HG03095 (cell line): ENCODE measurements around the gene ORAI2.

Experiments used
- ATAC-seq: cut with Tn5 transposase; IDR thresholded peaks from one replicate; pipeline ENCODE4 v1.9.1; 2021; ENCODE audit warnings: moderate library complexity; ENCODE audit not compliant: unreplicated experiment

The ORAI2 gene

DNA sequence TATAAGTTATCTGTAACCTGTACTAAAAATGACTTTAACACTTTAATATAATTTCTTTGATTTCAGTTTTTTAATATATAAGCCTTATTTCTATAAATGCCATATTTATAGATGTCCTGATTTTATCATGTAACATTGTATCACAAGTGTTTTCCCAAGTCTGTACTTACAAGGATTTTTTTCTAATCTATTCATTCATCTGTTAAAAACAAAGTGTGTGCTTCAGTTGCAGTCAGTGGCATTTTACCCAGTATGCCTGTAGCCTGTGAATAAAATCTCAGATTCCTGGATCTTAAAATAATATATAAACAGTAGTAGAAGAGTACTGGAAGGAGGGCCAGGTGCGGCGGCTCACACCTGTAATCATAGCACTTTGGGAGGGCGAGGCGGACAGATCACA, 19.8 kb upstream of the ORAI2 start:
- no peak for ATAC-seq

DNA sequence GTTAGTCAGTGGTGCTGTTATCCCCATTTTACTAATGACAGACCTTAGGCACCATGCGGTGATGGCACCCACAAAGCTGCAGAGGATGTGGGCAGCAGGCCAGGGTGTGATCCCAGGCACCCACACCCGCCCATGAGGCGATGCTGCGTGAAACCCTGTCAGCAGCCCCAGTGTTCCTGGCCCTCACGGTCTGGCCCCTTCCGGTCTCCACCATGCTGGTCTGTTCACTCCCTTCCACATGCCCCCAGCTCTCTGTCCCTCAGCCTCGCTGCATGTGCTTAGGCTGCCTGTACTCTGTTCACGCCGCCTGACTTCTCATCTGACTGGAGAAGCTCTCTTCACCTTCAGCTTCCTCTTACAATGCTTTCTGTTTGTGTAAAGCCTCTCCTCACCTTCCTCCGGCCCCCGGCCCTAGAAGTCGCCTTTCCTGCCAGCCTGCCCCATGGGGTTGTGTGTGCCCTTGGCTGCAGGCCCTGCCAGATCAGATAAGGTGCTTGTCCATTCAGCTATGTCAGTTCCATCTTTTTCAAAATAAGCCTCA, 17.6 kb upstream of the ORAI2 start:
- ATAC-seq, result no peak

DNA sequence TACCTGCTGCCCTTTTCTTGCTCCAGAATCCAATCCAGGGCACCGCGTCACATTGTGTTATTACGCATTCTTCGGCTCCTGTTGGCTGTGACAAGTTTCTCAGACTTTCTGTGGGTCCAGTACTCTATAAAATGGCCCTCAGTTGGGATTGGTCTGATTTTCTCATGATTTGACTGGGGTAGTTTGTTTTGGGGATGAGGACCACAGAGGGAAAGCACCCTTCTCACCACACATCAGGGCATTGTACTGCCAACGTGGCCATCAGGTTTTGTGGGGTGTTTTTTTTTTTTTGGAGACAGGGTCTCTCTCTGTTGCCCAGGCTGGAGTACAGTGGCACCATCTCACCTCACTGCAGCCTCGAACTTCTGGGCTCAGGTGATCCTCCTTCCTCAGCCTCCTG, 17.0 kb upstream of the ORAI2 start:
- ATAC-seq, result no peak

DNA sequence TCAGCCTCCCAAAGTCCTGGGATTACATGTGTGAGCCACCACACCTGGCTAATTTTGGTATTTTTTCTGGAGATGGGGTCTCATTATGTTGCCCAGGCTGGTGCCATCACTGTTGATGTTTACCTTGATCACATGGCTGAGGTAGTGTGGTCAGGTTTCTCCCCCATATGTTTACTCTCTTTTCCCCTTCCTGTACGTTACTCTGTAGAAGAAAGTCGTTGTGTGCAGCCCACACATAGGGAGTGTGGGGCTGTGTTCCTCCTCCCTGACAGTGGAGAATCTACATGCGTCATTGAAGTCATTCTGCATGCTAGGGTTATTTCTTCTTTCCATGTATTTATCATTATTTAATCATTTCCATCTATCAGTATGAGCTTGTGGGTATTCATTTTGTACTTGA, 16.3 kb upstream of the ORAI2 start:
- no peak for ATAC-seq

DNA sequence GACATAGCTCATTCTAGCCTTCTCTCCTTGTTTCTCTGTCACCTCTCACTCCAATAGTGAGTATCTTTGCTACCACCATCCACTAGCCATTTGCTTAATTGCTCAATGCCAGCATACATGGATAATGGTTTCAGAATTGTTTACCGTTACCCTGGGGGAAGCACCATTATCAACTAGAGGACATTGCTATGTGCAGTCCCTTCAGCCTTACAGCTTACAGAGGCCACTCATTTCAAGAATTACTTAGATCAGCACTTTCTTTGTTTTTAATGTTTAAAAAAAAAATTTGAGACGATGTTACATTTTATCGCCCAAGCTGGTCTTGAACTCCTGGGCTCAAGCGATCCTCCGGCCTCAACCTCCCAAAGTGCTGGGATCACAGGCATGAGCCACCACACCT, 14.8 kb upstream of the ORAI2 start:
- no peak for ATAC-seq

DNA sequence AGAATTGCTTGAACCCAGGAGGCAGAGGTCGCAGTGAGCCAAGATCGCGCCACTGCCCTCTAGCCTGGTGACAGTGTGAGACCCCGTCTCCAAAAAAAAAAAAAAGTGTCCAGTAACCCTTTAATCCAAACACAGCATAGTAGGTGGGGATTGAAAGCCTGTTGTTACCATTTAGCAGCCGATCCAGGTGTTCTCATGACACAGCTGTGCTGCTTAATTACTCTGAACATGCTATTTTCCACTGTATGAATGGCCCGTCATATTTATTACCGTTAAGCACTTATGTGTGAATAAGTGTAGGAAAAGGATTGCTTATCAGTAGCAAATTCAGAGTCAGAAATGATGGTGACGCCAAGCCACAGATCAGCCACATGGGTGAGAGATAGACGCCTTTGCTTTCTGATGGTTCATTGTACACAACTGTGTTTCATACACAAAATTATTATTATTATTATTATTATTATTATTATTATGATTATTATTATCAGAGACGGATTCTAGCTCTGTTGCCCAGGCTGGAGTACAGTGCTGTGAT, 11.6 kb upstream of the ORAI2 start:
- ATAC-seq, result no peak

DNA sequence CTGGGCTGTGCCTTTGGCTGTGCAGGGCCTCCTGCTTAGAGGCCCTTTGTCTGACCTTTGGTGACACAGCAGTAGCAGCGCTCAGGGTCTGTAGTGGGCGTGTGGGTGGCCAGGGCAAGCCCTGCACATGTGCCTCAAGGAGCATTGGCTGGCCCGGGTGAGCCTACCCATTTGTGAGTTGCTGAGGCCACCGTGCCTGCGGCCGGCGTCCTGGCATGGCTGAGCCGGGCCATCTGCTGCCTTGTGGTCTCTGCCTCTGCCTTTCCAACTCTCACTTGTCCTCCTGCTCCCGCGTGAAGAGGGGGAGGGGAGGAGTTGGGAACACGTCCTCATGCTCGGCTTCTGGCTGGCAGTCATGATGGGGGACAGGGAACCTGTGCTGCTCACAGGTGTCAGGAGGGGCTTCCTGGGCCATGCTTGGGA, 9.2 kb upstream of the ORAI2 start:
- ATAC-seq, result no peak

DNA sequence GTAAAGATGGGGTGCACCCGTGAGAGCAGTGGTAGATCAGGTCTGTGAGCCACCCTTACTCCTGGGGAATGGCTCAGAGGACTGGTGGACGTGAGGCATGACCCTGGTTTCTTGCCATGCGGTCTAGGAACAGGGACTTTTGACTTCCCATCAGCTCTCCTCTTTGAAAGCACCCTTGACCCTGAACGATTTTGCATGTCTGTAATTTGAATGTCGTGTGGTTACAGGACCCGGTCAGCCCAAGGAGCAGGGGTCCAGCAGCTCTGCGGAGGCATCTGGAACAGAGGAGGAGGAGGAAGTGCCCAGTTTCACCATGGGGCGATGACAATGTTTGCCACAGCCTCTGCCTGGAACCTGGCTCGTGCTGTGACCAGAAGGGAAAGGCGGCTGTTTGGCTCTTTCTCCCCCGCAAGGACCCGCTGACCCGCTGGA, 8.6 kb upstream of the ORAI2 start:
- ATAC-seq, result no peak

DNA sequence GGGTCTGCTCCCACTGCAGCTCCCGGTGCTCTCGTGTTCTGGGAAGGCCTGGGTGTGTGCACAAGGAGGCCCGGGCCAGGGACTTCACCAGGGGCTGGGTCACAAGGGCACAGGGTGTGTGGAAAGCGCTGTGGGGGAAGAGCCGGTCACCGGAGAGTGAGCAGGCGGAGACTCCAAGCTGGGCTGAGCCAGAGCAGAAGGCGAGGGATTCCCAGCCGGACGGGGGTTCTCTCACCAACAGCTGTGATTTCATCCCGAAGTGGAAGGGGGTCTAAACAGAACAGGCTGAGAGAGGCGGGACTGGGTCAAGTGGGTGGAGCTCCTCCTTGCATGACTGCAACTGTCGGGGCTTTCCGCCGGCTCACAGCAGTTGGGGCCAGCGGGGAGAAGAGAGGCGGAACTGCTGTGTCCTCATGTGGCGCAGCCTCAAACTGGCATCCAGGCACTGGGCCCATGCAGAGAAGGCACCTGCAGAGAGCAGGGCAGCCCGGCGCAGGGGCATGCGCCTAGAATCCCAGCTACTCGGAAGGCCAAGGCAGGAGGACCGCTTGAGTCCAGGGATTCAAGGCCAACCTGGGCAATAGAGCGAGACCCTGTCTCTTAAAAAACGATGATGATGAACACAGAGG, 7.6 kb upstream of the ORAI2 start:
- ATAC-seq, result peak; percentile 63

DNA sequence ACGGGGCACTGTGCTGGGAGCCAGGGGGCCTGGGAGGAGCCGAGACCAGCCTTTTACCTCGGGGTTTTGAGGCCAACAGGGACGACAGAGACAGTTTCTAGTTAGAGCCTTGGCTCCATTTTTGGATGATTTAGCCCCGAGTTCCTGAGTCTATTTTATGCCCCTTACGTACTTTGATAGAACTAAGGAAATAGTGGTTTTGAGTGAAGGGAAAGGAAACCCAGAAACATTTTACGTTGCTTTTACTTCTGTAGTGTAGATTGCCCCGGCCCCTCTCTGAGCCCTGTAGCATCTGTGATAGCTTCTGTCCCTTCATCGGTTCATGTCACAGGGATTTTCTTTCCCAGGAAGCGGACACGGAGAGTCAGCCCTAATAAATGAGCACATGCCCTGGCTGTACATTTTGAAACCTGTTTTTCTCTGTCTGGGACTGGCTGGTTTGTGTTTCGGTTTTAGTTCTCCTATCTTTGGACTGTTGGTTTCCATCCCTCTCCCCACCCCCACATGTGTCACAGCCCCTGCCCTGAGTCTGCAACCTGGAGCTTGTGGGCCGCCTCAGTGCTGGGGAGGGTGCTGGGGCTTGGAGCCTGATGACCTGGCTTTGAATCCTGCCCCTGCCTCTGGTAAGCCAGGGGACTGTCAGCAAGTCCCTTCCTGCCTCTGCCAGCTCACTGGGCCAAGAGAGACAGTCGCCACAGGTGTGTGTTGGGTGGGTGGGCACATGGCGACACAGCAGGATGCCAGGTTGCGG, 6.9 kb upstream of the ORAI2 start:
- ATAC-seq, result peak; percentile 45

DNA sequence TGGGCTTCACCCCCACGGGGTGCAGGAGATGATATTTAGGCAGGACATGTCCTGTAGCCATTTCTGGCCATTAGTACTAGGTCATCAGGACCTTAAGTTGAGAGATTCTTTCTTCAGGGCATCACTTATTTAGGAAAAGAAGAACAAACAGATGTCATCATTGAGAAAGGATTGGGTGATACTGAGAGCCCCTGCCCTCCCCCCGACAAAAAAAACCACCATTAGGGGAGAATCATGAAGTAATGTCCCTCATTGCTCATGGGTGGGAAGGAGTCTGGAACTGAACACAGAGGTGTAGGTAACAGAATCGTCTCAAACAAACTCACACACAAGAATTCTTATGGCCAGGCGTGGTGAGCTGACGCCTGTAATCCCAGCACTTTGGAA, 6.4 kb upstream of the ORAI2 start:
- ATAC-seq, result no peak

DNA sequence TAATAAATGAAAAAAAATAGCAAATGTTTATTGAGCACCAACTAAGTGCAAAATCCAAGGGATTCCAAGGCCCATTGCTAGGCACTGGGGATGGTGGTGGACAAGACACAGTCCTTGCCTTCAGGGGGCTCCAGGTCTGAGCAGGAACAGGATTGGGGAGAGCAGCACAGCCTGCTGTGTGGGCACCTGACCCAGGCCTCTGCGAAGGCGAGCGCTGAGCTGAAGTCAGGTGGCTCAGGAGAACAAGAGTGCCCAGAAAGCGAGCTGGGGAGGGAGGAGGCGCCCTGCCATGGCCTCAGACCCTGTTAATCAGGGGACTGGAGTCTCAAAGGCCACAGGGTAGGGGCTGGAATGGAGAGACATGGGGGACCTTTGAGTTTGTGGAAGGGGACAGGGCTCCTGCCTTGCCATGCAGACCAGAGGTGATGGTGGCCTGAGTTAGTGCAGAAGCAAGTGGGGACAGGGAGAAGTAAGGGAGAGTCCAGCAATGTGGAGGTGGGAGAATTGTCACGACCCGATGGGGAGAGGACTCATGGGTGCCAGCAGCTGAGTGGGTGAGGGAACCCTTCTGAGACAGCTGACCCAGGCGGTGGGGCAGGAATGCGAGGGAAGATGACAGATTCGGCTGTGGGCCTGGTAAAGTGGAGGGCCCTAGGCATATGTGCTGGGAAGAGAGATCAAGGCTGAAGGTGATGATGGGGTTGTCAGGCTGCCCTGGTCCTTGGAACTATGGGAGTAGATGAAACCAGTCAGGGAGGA, 4.1 kb upstream of the ORAI2 start:
- ATAC-seq, result no peak

DNA sequence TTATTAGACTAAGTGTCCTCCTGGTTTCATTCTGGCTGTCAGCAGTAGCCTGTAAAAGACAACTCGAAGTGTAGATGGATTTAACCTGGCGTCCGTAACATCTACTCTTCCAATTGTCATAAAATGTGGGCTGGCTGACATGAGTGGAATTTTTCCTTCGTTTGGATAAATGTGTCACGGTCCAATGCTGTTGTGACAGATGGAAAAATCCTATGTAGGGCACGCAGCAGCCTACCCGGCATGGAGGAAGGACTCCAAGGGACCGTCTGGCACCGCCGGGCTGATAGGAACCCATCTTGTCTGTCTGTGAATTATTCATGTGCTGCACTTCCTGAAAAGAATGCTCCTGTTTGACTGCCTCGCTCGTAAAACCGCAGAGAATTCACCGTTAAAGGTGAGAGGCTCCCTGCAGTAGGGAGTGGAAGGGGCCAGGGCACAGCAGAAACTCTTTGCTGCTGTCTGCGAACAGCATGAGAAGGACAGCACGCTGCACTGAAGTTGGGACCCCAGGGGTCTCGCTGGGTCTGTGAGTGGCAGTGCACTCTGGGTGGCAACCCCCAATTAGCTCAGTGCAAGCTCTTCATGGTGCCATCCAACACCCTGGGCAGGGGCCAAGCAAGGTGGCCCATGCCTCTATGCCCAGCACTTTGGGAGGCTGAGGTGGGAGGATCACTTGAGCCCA, 1.6 kb upstream of the ORAI2 start:
- ATAC-seq, result no peak

DNA sequence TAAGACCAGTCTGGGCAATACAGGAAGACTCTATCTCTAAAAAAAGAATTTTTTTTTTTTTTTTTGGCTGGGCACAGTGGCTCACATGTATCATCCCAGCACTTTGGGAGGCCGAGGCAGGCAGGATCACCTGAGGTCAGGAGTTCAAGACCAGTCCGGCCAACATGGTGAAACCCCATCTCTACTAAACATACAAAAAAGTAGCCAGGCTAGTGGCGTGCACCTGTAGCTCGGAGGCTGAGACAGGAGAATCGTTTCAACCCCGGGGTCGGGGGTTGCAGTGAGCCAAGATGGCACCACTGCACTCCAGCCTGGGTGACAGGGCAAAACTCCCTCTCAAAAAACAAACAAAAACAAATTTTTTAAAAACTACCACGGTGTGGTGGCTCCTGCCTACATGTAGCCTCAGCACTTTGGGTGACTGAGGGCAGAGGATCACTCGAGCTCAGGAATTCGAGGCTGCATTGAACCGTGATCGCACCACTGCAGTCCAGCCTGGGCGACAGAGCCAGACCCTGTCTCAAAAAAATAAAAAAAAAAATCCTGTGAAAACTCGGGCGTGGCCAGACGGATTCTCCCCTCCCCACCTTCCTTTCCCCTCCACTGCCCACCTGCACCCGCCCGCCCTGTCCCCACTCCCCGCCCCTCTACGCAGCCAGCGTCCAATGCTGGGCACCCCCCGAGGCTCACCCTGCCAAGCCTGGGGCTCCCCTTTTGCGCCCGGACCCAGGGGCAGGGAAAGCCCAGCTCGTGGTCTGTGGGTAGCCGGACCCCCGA, 745 bp upstream of the ORAI2 start:
- ATAC-seq, result peak; percentile 24

DNA sequence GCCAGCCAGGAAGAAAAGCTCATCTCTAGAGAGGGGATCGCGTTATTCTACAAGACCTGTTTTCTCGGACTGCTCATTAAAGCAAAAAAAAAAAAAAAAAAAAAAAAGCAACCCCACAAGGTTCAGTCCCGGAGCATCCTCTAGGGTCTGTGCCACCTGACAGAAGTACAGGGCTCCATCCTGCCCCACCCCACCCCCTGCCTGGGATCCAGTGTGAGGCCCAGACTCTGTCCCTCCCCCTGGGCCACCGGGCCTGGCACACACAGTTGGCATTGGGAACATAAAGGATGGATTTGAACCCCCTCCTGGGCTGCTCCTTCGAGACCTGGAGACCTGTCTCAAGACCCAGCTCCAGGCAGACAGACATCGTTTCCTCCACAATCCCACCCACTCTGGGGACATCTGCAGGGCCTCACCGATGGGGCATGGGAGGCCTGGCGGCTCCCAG, 688 bp downstream of the ORAI2 start:
- no peak for ATAC-seq

DNA sequence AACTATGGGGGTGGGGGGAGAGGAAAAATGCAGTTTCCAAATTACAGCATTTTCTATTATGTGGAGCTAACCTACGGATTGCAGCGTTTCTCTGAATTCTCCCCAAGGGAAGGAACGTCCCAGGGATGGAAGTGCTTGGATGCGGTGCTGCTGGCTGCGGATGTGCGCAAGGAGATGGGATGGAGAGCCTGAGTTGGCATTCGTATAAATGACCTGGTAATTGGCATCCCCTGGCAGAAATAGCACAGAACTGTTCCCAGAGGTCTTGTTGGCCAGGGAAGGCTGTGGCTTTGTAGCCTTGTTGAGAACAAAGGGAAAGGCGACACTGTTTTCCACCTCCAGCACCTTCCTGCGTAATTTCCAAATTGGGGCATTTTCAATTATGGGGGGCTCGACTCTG, 2.7 kb downstream of the ORAI2 start:
- ATAC-seq, result no peak

DNA sequence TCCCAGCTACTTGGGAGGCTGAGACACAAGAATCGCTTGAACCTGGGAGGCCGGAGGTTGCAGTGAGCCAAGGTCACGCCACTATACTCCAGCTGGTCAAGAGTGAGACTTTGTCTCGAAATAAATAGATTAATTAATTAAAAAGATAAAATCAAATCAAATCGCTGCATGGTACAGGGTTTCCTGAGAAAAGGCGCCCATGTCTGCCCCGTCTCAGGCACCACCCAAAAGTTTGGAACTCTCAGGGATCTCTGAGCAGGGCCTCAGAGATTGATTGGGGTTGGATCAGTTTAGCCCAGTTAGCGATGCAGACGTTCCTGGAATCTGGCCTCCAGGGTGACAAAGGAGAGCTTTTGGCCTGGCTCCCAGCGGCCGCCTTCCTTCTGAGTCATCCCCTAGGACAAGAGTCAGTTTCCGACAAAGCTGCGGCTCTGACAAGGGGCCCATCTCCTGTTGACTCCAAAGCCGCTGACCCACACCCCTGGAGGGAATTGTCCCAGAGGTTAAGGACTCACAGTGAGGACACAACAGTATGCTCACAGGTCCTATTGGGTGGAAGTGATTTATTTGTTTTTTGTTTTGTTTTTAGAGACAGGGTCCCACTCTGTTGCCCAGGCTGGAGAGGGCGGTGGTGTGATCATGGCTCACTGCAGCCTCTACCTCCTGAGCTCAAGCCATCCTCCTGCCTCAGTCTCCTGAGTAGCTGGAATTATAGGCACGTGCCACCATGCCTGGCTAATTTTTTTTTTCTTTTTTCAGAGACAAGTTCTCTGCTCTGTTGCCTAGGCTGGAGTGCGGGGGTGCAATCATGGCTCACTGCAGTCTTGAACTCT, 6.8 kb downstream of the ORAI2 start:
- no peak for ATAC-seq

DNA sequence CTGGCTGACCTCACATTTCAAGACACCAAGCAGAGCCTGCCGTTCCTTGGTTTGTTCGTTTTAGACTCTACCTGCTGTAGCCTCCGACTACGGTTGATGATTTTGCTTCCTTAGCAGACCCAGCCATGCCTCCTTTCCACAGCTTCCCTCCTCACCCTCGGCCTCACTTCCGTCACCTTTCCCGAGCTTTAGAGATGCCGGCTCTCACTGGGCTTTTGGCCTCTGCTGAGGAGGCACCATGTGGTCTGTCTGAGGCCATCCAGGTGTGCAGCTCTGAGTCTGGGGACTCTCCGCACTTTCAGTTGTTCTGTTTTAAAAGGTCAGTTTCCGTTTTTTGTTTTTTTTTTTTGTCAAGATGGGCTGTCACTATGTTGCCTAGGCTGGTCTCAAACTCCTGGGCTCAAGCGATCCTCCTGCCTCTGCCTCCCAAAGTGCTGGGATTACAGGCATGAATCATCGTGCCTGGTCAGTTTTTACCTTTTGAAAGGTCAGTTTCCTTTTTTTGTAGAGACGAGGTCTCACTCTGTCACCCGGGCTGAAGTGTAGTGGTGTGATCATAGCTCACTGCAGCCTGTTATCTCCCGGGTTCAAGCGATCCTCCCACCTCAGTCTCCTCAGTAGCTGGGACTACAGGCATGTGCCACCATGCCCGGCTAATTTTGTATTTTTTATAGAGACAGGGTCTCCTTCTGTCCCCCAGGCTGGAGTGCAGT, 11.7 kb downstream of the ORAI2 start:
- peak; percentile 48 for ATAC-seq

DNA sequence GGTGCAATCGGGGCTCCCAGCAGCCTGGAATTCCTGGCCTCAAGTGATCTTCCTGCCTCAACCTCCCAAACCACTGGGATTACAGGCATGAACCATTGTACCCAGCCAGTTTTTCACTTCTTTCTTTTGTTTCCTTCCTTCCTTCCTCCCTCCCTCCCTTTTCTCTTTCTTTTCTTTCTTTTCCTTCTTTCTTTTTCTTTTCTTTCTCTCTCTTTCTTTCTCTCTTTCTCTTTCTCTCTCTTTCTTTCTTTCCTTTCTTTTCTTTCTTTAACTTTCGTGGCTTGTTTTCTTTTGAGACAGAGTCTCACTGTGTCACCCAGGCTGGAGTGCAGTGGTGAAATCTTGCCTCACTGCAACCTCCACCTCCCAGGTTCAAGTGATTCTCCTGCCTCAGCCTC, 12.3 kb downstream of the ORAI2 start:
- no peak for ATAC-seq
